A549 (cell line): ENCODE measurements around the gene SLC24A2. TPM values are rescaled to one million over a fixed set of nuclear protein-coding genes. Genes with fewer than 3 reads are reported as not detected.
"Not testable (repeated sequence)": the region's sequence is repeated elsewhere in the genome, so short reads cannot be mapped to it uniquely, and the experiment has no call there.

ENCODE experiments used
- ATAC-seq, 2 experiments: fragments of 200-7000 bp in 1 of 2; fragments of >200 bp in 1 of 2; cut with Nextera tagmentation in 1 of 2; cut with Tn5 transposase in 1 of 2; 3 replicates each; pipeline versions ENCODE4 v1.8.0 to v1.9.1; 2018 to 2020; ENCODE audit warnings: mild to moderate bottlenecking in 1 of 2, moderate library complexity in 1 of 2
- CTCF ChIA-PET: fragments of 300-600 bp; sonication (Branson Sonifier 250); formaldehyde crosslinking; extraction: SDS; loops from one replicate; lab custom pipeline; 2021; ENCODE audit warnings: antibody characterized with exemption, inconsistent platforms; lab: Yijun Ruan, JAX
- POLR2A ChIA-PET: fragments of 350-600 bp; formaldehyde crosslinking; extraction: SDS; loops from one replicate; lab custom pipeline; 2021; ENCODE audit warnings: antibody characterized with exemption, inconsistent platforms; lab: Yijun Ruan, JAX
- DNase-seq, 2 experiments: peaks; one replicate each; pipeline versions ENCODE4 v3.0.0 to v3.0.0-alpha.2; 2011 to 2016; ENCODE audit warnings: low read depth in 1 of 2, low spot score in 1 of 2
- FAIRE-seq: peaks from 2 replicates; lab custom pipeline; 2011; peaks lifted over from hg19 to GRCh38; lab: Jason Lieb, UNC
- H3K27ac ChIP-seq, 2 experiments: fragments of >200 bp; sonication (Bioruptor Twin); formaldehyde crosslinking; 3 replicates each; pipeline ENCODE4 v1.5.1; 2016 to 2017
- H3K4me1 ChIP-seq: fragments of >200 bp; sonication (Bioruptor Twin); formaldehyde crosslinking; 3 replicates; pipeline ENCODE4 v1.6.1; 2016
- H3K4me2 ChIP-seq: fragments of >200 bp; sonication (Bioruptor Twin); formaldehyde crosslinking; 3 replicates; pipeline ENCODE4 v1.6.1; 2016
- H3K4me3 ChIP-seq: fragments of >200 bp; sonication (Bioruptor Twin); formaldehyde crosslinking; 3 replicates; pipeline ENCODE4 v1.5.1; 2016
- H3K9me3 ChIP-seq: fragments of >200 bp; sonication (Bioruptor Twin); formaldehyde crosslinking; 3 replicates; pipeline ENCODE4 v1.6.1; 2016
- BHLHE40 ChIP-seq: IDR thresholded peaks from 2 replicates; pipeline ENCODE4 v1.6.1; 2012; ENCODE audit warnings: low read depth, low read length, inconsistent platforms
- CBX2 ChIP-seq: fragments of 200-600 bp; sonication (generic); IDR thresholded peaks from 2 replicates; pipeline ENCODE4 v1.6.1; 2016; ENCODE audit warnings: low read depth, mild to moderate bottlenecking, borderline replicate concordance
- ESRRA ChIP-seq: fragments of 150-350 bp; IDR thresholded peaks from 2 replicates; pipeline ENCODE4 v1.6.1; 2014; ENCODE audit warnings: mild to moderate bottlenecking, low read length, borderline replicate concordance
- FOXS1 ChIP-seq: fragments of 250-450 bp; sonication (Bioruptor Pico); IDR thresholded peaks from 2 replicates; pipeline ENCODE4 v1.5.0; 2020; ENCODE audit warnings: mild to moderate bottlenecking, moderate library complexity
- GATA3 ChIP-seq: IDR thresholded peaks from 2 replicates; pipeline ENCODE4 v1.6.1; 2012; ENCODE audit warnings: borderline replicate concordance
- KDM1A ChIP-seq: fragments of 200-600 bp; sonication (generic); IDR thresholded peaks from 2 replicates; pipeline ENCODE4 v1.6.1; 2016; ENCODE audit warnings: low read depth, mild to moderate bottlenecking
- KDM5A ChIP-seq: fragments of 200-600 bp; sonication (generic); IDR thresholded peaks from 2 replicates; pipeline ENCODE4 v1.6.1; 2016; ENCODE audit warnings: antibody characterized with exemption, mild to moderate bottlenecking
- MAZ ChIP-seq: fragments of 150-350 bp; IDR thresholded peaks from 2 replicates; pipeline ENCODE4 v1.6.1; 2014; ENCODE audit warnings: antibody characterized with exemption, low read depth, low read length, borderline replicate concordance
- NPAS2 ChIP-seq: fragments of 250-450 bp; sonication (Bioruptor Pico); IDR thresholded peaks from 2 replicates; pipeline ENCODE4 v1.8.0; 2022; ENCODE audit warnings: mild to moderate bottlenecking, moderate library complexity, borderline replicate concordance
- POLR2A ChIP-seq: IDR thresholded peaks from 2 replicates; pipeline ENCODE4 v1.6.1; 2012; ENCODE audit warnings: mild to moderate bottlenecking, low read length
- RARB ChIP-seq: fragments of 250-450 bp; sonication (Bioruptor Pico); IDR thresholded peaks from 2 replicates; pipeline ENCODE4 v1.8.0; 2021; ENCODE audit warnings: mild to moderate bottlenecking, moderate library complexity
- RCOR1 ChIP-seq: fragments of 150-350 bp; IDR thresholded peaks from 2 replicates; pipeline ENCODE4 v1.6.1; 2014; ENCODE audit warnings: antibody characterized with exemption, low read length, low read depth
- SMC3 ChIP-seq: fragments of >200 bp; sonication (Bioruptor Twin); formaldehyde crosslinking; IDR thresholded peaks from 3 replicates; pipeline ENCODE4 v1.6.1; 2018; ENCODE audit warnings: inconsistent platforms
- WGBS: methylation state at CpG from one replicate; pipeline ENCODE4 v1.1.6; 2017; ENCODE audit errors: missing lambda C conversion rate; 5-methylcytosine and 5-hydroxymethylcytosine counted together
- polyA minus RNA-seq: library from RNA; depleted of rRNA, polyadenylated mRNA; stranded (reverse); fragments of >200 nt; gene quantifications from 2 replicates; pipeline ENCODE4 v1.2.3, GENCODE V29; 2011; rRNA and poly(A)+ RNA removed
- polyA plus RNA-seq, 4 experiments: library from polyadenylated mRNA; depleted of rRNA in 3 of 4; stranded (reverse); fragments of >200 nt; fragmentation: RNase III in 1 of 4; extraction: RNeasy Plus Mini Kit Qiagen cat#74134 plus additional on column Dnase treatment in 1 of 4; gene quantifications; 2 replicates in 3 of 4; 3 replicates in 1 of 4; pipeline ENCODE4 v1.2.3, GENCODE V29; 2011 to 2017
- TF ChIP-seq, protein P1 (sequence below): fragments of >200 bp; sonication (Bioruptor Twin); formaldehyde crosslinking; IDR thresholded peaks from 2 replicates; pipeline ENCODE4 v1.6.1; 2016
- TF ChIP-seq, protein P2 (sequence below): fragments of >200 bp; sonication (Bioruptor Twin); formaldehyde crosslinking; IDR thresholded peaks from 3 replicates; pipeline ENCODE4 v1.5.1; 2016
- TF ChIP-seq, protein P3 (sequence below): fragments of 450-650 bp; IDR thresholded peaks from 2 replicates; pipeline ENCODE4 v1.6.1; 2014; ENCODE audit warnings: antibody characterized with exemption
- TF ChIP-seq, protein P4 (sequence below): fragments of >200 bp; sonication (Bioruptor Twin); formaldehyde crosslinking; IDR thresholded peaks from 3 replicates; pipeline ENCODE4 v1.6.1; 2016

SLC24A2 gene
- 0.01 TPM in 1 of 2 replicates, not detected in the other for polyA plus RNA-seq (2011; rRNA removed)
- polyA plus RNA-seq (2012; cell fraction: cytosol; rRNA removed), result not detected in 2 replicates
- not detected in 2 replicates for polyA plus RNA-seq (2012; cell fraction: nucleus; rRNA removed)
- polyA plus RNA-seq (2017; fragmentation: RNase III; extraction: RNeasy Plus Mini Kit Qiagen cat#74134 plus additional on column Dnase treatment), result not detected in 3 replicates
- 0.04 TPM in 1 of 2 replicates, not detected in the other for polyA minus RNA-seq

DNA sequence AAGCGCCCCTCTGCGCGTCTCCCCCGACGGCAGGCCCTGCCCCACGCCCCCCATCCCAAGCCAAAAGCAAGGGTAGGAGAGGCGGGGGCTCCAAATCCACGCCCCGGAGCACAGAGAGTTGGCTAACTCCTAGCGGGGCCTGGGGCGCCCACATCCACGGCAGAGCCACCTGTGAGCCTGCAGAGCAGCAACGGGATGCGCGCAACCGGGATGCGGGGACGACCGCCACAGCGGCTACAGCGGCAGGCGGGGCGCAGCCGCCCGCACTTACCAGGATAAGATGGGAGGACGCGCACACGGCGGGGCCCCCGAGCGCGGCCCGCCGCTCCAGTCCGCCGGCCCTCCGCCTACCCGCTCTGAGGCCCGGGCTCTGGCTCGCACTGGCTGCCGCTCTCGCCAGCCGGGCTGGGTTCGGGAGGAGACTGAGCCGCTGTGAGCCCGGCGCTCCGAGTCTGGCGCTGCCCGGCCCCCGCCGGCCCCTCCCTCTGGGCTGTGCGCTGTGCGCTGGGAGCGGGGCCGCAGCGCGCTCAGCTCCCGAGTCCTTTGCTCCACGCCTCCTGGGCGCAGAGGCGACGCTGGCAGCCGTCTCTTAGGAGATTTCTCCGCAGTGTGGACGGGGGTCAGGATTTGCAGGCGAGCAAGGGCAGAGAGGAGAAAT is at the start of gene SLC24A2:
Gene SLC24A2 (minus strand): TSS at position 424 of the 658 bp plus-strand sequence.
- no peak within 1 kb of the TSS for H3K4me2 ChIP-seq
- ChIA-PET POLR2A (no interaction called here), CTCF (no interaction called here)
- ATAC-seq, result no peak; a peak in 1 of 6 replicates
- DNase-seq, result no peak
- FAIRE-seq, result no peak
- H3K9me3 ChIP-seq, result no peaks in the 10 kb centered on the region
- 71% methylated on average over 29 of the region's 67 CpGs for whole genome bisulfite sequencing
- no peak within 1 kb of the TSS for H3K4me3 ChIP-seq
- no peak within 1 kb of the TSS for H3K27ac ChIP-seq
- TF ChIP-seq RARB (CRISPR knock-in tag) (no peak), RCOR1 (no peak), KDM1A (no peak), KDM5A (no peak), NPAS2 (no peak), GATA3 (no peak), BHLHE40 (no peak), MAZ (no peak), SMC3 (no peak), CBX2 (no peak), FOXS1 (CRISPR knock-in tag) (no peak)
- TF ChIP-seq, protein P1, sequence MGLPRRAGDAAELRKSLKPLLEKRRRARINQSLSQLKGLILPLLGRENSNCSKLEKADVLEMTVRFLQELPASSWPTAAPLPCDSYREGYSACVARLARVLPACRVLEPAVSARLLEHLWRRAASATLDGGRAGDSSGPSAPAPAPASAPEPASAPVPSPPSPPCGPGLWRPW, result no peak
- TF ChIP-seq, protein P2, sequence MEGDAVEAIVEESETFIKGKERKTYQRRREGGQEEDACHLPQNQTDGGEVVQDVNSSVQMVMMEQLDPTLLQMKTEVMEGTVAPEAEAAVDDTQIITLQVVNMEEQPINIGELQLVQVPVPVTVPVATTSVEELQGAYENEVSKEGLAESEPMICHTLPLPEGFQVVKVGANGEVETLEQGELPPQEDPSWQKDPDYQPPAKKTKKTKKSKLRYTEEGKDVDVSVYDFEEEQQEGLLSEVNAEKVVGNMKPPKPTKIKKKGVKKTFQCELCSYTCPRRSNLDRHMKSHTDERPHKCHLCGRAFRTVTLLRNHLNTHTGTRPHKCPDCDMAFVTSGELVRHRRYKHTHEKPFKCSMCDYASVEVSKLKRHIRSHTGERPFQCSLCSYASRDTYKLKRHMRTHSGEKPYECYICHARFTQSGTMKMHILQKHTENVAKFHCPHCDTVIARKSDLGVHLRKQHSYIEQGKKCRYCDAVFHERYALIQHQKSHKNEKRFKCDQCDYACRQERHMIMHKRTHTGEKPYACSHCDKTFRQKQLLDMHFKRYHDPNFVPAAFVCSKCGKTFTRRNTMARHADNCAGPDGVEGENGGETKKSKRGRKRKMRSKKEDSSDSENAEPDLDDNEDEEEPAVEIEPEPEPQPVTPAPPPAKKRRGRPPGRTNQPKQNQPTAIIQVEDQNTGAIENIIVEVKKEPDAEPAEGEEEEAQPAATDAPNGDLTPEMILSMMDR, result no peak
- TF ChIP-seq, protein P3, sequence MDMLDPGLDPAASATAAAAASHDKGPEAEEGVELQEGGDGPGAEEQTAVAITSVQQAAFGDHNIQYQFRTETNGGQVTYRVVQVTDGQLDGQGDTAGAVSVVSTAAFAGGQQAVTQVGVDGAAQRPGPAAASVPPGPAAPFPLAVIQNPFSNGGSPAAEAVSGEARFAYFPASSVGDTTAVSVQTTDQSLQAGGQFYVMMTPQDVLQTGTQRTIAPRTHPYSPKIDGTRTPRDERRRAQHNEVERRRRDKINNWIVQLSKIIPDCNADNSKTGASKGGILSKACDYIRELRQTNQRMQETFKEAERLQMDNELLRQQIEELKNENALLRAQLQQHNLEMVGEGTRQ, result no peak
- TF ChIP-seq, protein P4, sequence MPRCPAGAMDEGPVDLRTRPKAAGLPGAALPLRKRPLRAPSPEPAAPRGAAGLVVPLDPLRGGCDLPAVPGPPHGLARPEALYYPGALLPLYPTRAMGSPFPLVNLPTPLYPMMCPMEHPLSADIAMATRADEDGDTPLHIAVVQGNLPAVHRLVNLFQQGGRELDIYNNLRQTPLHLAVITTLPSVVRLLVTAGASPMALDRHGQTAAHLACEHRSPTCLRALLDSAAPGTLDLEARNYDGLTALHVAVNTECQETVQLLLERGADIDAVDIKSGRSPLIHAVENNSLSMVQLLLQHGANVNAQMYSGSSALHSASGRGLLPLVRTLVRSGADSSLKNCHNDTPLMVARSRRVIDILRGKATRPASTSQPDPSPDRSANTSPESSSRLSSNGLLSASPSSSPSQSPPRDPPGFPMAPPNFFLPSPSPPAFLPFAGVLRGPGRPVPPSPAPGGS, result no peak
- H3K4me1 ChIP-seq, result no peaks in the 10 kb centered on the region

DNA sequence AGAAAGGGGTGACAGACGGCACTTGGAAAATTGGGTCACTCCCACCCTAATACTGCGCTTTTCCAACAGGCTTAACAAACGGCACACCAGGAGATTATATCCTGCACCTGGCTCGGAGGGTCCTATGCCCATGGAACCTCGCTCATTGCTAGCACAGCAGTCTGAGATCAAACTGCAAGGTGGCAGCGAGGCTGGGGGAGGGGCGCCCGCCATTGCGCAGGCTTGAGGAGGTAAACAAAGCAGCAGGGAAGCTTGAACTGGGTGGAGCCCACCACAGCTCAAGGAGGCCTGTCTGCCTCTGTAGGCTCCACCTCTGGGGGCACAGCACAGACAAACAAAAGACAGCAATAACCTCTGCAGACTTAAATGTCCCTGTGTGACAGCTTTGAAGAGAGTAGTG is 44.5 kb upstream of the SLC24A2 start:
- DNase-seq, H3K4me1 ChIP-seq, ATAC-seq, H3K27ac ChIP-seq, H3K4me3 ChIP-seq, H3K4me2 ChIP-seq, CTCF ChIA-PET, FAIRE-seq, POLR2A ChIA-PET, H3K9me3 ChIP-seq: not testable (repeated sequence)
- 2% methylated on average over 7 of the region's 9 CpGs for WGBS

DNA sequence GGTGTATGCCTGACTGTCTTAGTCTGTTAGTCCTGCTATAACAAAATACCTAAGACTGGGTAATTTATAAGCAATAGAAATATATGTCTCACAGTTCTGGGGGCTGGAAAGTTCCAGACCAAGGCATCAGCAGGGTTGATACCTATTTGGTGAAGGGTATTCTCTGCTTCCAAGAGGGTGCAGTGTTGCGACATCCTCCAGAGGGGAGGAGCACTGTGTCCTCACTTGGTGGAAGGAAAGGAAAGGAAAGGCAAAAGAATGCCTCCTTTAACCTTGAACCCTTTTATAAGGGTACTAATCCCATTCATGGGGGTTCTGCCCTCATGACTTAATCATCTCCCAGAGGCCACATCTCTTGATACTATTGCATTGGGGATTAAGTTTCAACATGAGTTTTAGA is 42.0 kb upstream of the SLC24A2 start:
- no peaks in the 10 kb centered on the region for H3K4me1 ChIP-seq
- H3K27ac ChIP-seq, result no peak overlapping the region
- no peak overlapping the region for H3K4me2 ChIP-seq
- no peak overlapping the region for H3K4me3 ChIP-seq
- no peak for DNase-seq
- ATAC-seq, result no peak
- CTCF ChIA-PET, result interaction anchor here (0.6 kb wide), 1 partner anchor 364 kb away, joined by 3 read pairs; no protein-coding TSS in a partner anchor
- POLR2A ChIA-PET, result no interaction called here
- WGBS, result 13% methylated on average over 1 of the region's 1 CpG
- H3K9me3 ChIP-seq, result no peaks in the 10 kb centered on the region
- no peak for FAIRE-seq
- TF ChIP-seq POLR2A (no peak), ESRRA (no peak)
